GM19395 (cell line): ENCODE measurements around the gene KLK6.
"Not testable (repeated sequence)": the region's sequence is repeated elsewhere in the genome, so short reads cannot be mapped to it uniquely, and the experiment has no call there.

ENCODE experiments used
- ATAC-seq: cut with Tn5 transposase; IDR thresholded peaks from one replicate; pipeline ENCODE4 v1.9.1; 2021; ENCODE audit warnings: mild to moderate bottlenecking, moderate library complexity; ENCODE audit not compliant: unreplicated experiment

The KLK6 gene

DNA sequence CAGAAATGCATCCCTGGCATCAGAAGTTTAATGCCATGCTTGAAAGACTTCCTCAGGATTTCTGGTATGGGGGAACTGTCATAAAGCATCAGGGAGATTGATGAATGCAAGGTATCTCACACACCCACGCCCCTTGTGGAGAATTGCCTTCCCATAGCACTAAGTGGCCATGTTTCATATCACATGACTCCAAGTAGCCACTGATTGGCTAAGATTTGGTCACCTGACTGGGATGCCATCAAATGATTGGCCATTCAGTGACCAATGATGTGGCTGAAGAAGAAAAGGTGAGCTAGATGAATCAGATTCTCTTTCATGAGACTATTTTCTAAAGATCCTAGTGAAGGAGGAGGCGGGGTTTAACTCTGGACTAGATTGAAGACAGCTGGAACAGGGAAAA lies 24.7 kb upstream of the KLK6 start:
- no peak for ATAC-seq

DNA sequence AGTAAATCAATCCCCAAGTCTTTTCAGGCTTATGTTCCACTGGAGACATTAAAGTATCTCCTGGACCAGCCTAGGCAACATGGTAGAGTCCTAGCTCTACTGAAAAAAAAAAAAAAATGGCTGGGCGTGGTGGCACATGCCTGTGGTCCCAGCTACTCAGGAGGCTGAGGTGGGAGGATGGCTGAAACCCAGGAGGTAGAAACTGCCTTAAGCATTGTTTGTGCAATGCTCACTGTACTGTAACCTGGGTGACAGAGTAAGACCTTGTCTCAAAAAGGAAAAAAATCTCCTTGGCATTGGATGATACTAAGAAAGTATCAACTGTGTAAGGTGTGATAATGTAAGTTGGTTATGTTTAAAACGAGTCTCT lies 23.3 kb upstream of the KLK6 start:
- ATAC-seq = no peak

DNA sequence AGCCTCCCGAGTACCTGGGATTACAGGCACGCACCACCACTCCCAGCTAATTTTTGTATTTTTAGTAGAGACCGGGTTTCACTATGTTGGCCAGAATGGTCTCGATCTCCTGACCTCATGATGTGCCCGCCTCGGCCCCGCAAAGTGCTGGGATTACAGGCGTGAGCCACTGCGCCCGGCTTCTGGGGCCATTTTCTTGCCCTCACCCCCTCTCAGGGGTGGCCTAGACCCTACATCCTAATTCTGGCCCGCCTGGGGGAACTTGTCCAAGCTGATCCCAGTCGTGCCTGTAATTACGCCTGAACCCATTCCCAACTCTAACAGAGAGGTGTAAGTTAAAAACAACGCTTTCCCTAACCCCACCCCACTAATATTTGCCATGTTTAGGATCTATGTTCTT lies 15.0 kb upstream of the KLK6 start:
- ATAC-seq = not testable (repeated sequence)

DNA sequence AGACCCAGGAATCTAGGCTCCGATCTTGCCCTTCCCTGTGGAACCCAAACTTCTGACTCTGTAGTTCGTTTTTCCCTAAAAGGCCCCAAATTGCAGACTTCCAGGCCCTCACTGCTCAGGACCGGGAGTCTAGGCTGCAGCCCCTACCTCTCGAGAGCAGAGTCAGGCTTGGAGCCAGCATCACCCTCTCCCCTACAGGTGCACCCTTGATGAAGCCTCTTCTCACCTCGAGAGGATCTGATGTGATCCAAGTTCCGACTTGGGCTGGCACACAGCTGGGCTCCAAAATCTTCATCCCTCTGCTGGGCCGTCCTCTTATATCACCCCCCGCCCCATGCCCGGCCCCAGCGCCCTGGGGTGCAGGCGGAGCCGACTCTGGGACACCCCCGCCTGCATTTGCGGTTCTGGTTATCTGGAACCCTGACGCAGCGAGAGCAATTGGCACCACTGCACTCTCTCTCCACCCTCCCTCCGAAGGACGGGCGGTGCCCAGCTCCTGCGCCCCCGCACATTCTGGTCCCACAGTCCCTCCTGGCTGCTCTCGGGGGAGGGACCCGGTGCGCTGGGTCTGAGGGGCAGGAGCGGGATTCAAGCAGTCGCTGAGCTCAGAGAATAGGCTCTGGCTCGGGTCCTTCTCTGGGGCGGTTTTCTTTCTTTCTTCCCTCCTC lies 14.4 kb upstream of the KLK6 start, which contains the start of gene KLK7:
Gene KLK7 (minus strand): TSS at position 293 of the 668 bp plus-strand sequence. CDS start 1,518 bp downstream, outside the sequence.
- ATAC-seq = no peak

DNA sequence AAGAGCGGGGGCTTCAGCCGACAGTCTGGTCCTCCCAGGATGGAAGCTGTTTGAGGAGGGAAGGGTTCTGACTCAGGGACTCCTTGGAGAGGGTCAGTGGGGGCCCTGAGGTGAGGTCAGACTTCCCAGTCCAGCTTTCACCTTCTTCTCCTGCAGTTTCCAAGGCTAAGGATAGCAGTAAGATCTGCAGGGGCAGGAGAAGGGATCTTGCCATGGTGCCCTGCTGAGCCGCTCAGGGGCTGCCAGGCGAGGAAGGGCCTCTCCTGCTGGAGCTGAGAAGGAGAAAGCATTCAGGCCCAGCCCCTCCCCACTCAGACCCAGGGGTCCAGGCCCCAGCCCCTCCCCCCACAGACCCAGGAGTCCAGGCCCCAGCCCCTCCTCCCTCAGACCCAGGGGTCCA lies 12.8 kb upstream of the KLK6 start:
- ATAC-seq = no peak

DNA sequence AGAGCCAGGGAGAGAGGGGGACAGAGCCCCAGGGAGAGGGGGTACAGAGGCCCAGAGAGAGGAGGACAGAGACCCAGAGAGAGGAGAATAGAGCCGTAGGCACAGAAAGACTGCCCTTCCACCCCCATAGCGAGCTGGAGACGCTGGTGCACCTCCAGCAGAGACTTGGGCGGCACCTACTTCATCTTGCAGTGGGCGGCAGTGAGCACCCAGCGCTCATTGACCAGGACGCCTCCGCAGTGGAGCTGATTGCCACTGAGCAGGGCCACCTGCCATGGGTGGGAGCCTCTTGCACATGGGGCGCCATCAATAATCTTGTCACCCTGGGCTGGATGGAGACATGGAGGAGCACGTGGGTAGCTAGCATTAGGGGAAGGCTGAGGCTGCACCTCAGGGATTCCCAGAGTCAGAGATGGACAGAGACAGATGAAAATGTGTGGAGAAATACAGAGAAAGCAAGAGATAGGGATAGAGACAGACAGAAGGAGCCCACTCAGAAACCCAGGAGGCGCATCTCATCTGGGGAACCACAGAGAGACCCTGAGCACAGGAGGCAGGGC lies 12.3 kb upstream of the KLK6 start:
- no peak for ATAC-seq

DNA sequence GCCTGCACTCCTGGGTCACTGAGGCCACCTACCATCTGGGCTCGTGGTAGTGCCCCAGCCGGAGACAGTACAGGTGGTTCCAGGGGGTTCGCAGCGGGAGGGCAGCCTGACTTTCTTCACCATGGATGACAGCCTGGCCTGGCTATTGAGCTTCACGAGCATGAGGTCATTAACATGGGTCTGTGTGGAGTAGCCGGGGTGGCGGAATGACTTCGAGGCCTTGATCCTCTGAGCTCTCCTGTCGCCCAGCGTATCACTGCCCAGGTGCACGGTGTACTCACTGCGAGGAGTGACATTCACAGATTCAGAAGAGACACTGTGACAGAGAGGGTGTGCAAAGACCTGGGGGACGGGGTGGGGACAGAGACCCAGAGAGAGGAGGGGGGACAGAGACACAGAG lies 10.8 kb upstream of the KLK6 start:
- no peak for ATAC-seq

DNA sequence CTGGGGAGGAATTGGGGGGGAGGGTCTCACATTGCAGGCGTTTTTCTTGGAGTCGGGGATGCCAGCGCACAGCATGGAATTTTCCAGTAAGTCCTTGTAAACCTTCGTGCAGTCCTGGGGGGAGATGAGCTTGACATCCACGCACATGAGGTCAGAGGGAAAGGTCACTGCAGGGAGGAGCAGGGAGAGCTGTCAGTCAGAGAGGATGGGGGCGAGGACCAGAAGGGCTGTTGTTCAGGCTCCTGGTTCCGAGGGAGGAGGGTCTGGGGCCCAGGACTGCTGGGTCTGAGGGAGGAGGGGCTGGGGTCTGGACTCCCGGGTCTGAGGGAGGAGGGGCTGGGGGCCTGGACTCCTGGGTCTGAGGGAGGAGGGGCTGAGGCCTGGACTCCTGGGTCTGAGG lies 10.4 kb upstream of the KLK6 start:
- no peak for ATAC-seq

DNA sequence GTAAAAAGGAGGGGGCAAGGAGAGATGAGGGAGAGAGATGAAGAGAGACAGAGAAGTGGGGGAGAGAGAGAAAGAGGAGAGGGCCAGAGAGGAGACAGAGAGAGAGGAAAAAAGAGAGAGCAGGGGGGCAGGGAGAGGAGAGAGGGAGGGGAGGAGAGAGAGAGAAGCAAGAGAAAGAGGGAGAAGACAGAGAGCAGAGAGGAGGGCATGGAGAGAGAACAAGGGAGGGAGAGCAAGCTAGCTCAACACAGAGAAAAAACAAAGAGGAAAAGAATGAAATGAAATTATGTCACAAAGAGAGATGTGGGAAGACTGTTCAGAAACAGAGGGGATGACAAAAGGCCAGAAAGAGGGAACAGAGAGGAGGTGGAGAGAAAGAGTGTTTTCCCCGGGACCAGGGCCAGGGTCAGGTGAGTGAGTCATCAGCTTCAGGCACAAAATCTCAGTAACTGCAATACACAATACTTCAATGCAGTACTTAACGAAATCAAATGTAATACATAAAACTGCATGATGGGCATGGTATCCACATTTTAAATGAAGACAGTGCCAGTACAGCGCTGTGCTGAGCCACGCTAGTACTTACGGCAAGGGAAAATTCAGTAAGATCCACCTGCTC lies 9.5 kb upstream of the KLK6 start:
- ATAC-seq = no peak

DNA sequence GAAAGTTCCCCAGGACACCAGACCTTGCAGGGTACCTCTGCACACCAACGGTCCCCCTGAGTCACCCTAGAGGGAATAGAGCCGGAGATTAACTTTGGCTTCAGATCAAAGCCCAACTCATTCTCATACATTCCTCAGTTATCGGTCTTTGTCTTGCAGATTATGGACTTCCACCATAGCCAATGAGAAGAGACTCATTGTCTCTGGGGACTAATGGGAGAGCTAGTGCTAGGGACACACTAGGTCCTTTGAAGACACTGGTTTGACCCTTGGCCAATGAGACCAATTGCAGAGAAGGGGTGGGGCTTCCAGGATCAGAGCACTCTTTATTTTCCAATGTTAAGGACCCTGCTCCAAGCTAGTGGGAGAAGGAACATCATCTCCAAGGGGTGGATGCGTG lies 8.2 kb upstream of the KLK6 start:
- ATAC-seq = no peak

DNA sequence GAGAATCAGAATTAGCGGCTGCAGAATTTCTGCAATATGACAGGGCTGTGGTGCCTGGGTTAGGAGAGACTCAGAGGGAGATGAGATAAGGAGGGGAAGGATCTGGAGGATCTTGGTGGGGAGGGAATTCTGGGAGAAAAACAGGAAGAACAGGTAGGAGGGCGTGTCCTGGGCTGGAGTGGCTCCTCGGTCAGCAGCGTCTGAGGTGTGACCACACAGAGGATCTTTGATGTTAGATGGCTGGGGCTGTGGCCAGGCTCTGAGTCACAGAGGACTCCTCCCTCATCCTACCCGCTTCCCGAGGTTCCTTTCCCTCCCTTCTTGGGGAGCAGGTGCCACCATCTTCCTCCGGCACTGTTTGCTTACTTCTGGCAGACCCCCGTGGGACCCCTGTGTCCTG lies 6.4 kb upstream of the KLK6 start:
- no peak for ATAC-seq

DNA sequence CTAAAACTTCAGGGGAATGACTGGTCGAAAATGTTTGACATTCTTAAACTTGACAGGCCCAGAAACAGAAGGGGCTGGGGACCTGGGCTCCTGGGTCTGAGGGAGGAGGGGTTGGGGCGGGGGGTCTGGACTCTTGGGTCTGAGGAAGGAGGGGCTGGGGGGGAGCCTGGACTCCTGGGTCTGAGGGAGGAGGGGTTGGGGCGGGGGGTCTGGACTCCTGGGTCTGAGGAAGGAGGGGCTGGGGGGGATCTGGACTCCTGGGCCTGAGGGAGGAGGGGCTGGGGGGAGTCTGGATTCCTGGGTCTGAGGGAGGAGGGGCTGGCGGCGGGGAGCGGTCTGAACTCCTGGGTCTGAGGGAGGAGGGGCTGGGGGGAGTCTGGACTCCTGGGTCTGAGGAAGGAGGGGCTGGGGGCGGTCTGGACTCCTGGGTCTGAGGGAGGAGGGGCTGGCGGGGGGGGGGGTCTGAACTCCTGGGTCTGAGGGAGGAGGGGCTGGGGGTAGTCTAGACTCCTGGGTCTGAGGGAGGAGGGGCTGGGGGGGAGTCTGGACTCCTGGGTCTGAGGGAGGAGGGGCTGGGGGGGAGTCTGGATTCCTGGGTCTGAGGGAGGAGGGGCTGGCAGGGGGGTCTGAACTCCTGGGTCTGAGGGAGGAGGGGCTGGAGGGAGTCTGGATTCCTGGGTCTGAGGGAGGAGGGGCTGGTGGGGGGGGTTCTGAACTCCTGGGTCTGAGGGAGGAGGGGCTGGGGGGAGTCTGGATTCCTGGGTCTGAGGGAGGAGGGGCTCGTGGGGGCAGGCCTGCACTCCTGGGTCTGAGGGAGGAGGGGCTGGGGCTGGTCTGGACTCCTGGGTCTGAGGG lies 5.5 kb upstream of the KLK6 start:
- no peak for ATAC-seq

DNA sequence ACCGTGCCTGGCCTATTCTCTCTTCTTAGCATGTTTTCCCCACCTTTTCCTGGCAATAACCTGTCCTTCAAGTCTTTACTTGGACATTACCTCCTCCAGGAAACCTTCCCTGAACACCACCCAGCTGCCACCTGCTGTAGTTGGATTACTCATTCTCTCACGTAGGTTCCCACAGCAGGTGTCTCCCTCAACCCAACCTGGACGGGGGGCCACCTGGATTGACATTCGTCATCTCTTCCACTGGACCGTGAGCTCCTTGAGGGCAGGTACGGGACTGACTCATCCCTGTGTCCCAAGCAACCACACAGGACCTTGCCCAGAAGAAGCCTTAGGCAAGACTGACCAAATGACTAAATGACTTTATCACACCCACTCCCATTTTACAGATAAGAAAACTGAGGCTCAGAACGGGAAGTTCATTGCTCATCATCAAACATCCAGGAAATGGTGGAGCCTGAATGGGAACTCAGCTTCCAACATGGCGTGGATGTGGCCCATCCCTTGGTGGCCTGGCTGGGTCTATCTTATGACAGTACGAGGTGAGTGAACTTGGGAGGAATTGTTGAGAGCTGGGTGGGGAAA lies 3.5 kb upstream of the KLK6 start:
- no peak for ATAC-seq

DNA sequence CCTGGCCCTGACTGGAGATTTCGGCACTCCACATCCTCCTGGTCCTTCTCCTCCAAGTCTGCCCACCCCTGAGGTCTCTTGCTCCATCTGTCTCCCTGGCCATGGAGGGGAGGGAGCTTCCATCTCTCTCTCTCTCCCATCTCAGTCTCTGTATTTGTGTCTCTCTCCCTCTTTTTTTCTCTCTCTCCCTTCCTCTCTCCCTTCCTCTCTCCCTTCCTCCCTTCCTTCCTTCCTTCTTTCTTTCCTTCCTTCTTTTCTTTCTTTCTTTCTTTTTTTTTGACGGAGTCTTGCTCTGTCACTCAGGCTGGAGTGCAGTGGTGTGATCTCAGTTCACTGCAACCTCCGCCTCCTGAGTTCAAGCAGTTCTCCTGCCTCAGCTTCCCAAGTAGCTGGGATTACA lies 419 bp upstream of the KLK6 start:
- ATAC-seq = not testable (repeated sequence)

DNA sequence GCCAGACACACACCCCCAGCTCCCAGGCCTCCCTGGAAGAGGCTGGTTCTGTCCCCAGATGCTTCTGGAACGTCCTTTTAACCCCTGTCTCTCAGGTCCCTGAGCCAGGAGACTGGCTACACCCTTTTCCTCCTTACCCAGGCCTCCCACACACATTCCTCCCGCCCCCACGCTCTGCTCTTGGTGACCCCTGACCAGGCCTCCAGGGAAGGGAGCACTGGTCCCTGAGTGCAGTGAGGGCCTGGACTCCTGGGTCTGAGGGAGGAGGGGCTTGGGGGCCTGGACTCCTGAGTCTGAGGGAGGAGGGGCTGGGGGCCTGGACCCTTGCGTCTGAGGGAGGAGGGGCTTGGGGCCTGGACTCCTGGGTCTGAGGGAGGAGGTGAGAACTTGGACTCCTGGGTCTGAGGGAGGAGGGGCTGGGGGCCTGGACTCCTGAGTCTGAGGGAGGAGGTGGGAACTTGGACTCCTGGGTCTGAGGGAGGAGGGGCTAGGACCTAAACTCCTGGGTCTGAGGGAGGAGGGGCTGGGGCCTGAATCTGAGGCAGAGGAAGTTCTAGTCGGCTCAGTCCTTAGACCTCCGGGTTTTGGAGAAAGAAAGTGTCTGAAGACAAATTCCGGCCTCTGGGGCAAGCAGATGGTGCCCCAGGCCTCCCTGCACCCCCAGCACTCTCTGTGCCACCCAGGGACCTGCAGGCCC lies 527 bp downstream of the KLK6 start:
- ATAC-seq = no peak

DNA sequence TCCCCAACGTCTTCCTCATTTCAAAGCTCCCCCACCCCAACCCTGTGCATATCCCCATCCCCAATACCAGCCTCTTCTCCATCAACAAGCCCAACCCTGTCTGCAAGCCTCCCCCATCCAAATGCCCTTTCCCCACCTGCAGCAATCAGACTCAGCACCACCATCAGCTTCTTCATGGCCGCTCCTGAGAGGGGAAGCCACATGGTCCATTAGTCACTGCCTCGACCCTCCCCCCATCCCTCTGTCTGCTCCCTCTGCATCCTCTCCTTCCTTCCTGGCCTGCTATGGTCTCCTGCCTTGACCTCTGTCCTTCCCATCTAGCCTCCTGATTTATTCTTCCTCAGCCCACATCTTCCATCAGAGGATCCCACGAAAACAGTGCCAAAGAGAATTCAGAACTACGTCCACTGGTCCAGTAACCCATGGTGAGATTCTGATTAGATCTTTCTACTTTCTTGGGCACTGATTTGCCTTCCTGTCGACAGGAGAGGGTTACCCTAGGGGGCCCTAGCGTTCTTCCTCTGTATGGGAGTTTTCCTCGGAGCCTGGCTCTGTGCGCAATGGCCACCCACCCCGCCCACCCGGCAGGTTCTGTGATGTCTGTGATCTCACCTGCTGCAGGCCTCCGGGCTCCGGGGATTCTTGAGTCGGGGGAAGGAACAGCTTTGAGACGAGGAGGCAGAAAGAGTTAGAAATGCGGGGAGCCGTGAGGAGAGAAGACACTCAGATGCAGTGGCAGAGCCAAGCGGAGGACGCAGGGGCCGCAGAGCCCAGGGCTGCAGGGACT lies 1.3 kb downstream of the KLK6 start:
- ATAC-seq = no peak

DNA sequence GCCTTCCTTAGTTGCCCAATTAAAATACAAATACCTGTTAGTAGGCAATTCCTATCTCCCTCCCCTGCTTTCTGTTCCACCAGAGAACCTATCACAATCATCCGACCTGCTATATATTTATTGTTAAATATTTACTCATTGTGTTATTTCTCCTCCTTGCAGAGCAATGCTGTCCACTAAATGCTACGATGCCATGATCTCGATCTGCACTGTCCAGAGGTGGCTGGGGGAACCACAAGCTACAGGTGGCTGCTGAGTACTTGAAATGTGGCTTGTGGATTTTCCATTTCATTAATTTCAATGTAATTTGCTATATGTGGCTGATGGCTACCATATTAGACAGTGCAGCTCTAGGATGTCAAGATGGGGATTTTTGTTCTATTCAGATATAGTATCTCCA lies 5.1 kb downstream of the KLK6 start:
- ATAC-seq = no peak

DNA sequence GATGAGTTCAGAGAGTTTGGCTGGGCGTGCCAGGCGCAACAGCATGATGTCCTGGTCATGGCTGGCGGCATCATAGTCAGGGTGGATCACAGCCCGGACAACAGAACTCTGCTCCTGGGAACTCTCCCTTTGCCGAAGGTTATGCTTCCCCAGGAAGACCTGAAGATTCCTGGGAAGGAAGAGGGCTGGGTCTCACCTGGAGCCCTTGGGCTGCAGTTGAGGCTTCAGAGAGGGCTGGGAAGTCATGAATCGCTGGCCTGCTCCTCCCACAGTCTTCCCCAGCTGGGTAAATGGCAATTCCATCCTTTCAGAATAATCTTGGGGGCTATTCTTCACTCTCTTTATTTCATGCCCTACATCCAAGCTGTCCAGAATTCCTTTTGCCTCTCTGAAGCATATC lies 6.0 kb downstream of the KLK6 start:
- ATAC-seq = no peak

DNA sequence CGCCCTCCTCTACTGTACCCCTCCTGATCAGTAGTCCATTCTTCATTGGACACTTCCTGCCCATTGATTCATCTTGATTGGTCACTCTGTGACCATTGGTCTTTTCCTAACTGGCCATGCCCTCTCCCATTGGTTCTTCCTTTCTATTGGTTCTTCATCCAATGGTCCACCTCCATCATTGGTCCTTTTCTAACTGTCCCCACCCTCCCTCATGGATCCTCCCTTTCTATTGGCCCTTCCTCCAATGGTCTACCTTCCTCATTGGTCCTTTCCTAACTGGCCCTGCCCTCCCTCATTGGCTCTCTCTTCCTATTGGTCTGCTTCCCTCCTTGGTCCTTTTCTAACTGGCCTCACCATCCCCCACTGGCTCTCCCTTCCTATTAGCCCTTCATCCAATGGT lies 7.1 kb downstream of the KLK6 start:
- ATAC-seq = no peak
